ENCODE measurements around the gene PZP. TPM values are rescaled to one million over a fixed set of nuclear protein-coding genes. Genes with fewer than 3 reads are reported as not detected.

The PZP gene
- total RNA-seq, 2 donors from 2014 or later, result not detected

DNA sequence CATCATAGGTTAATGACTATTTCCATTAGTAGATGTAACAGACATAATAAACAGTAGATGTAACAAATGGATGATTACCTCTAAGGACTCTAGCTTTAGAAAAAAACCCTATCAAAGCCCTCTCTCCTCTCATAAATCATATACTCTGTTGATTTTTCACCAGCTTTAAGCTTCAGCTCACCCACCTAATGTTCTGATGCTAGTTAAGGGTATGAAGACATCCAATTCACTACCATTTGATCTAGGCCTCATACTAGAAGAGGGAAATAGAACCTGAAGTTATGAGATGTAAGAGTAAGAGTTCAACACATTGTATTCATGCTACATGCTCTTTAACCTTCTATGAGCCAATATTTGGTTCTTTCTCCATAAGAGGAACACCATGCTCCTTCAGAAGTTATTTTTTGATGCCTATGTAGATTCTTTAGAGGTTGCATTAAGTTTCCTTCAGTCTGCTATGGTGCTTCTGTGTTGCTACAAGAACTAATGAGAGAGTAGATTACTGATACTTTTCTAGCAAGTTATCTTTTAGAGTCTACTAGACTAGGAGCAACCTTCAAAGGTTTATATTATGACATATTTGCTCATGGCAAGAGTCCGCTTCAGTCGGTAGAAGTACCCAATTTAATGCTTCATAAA is 108.5 kb downstream of the PZP start:
- no peaks in the 10 kb centered on the region for H3K36me3 Mint-ChIP-seq

More for the DNA sequence above, 108.5 kb downstream of the PZP start:
- H3K9me3 Mint-ChIP-seq, result no peaks in the 10 kb centered on the region
- ATAC-seq (no peak), DNase-seq (ENCODE audit: low spot score in 2 of 2) (no peak)
- H3K27ac Mint-ChIP-seq, result no peak overlapping the region

Other genes with a start within 250 kb of the PZP start
- 1 to 10 TPM; 1.6 to 2.7 TPM for gene KLRG1, start 218.8 kb downstream of the PZP start, total RNA-seq
- under 1 TPM in 1 of 2 donors, not detected in 1; 0.14 TPM for gene A2M, start 92.5 kb downstream of the PZP start, total RNA-seq

Measured in activated naive CD4-positive, alpha-beta T cell treated with anti-CD3 and anti-CD28 coated beads, Interleukin-2, amount 50 U/mL, for 72 hours (primary cell).